GM06990 (cell line): ENCODE measurements around the gene GNAQ.

Source experiments
- DNase-seq: peaks from one replicate; pipeline ENCODE4 v3.0.0-alpha.2; 2011; ENCODE audit not compliant: insufficient read length; ENCODE audit errors: extremely low read depth
- H3K27me3 ChIP-seq: replicated peaks from 2 replicates; pipeline ENCODE4 v1.6.0; 2011; ENCODE audit warnings: low read length; ENCODE audit not compliant: control insufficient read depth, insufficient read depth
- H3K36me3 ChIP-seq: 2 replicates; pipeline ENCODE4 v1.5.1; 2011; ENCODE audit warnings: low read length; ENCODE audit not compliant: control insufficient read depth, insufficient read depth
- H3K4me3 ChIP-seq: replicated peaks from 2 replicates; pipeline ENCODE4 v1.5.1; 2011; ENCODE audit warnings: low read depth, mild to moderate bottlenecking, control low read depth, low read length
- CTCF ChIP-seq: IDR thresholded peaks from 2 replicates; pipeline ENCODE4 v1.5.1; 2011; ENCODE audit warnings: low read length, control low read depth, mild to moderate bottlenecking, inconsistent platforms; ENCODE audit not compliant: insufficient read depth, poor library complexity, severe bottlenecking

Gene GNAQ

DNA sequence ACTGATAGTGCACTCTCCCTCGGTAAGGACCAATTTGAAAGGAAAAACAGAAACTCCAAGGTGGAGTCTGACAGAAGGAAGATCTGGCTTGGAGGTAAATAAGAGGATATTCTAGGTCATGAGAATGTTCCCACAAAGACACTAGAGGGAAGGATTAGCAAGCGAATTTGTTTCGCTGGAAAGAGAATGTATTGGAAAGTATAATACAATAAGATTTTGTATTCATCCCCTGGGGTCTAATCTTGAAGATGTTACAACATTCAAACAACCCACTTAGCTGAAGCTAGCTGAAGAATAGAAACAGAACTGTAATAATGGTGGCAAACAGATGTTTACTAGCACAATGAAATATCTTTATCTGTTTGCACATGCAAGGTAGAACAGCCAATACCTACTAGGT lies 158.7 kb downstream of the GNAQ start:
- Histone ChIP-seq H3K4me3 (no peak overlapping the region), H3K27me3 (no peaks in the 10 kb centered on the region), H3K36me3 (no peaks in the 10 kb centered on the region)
- no peak for TF ChIP-seq CTCF
- DNase-seq = no peak

GRCh38 chr9:77872177-77872576 lies 159.4 kb downstream of the GNAQ start:
- no peak for DNase-seq
- no peaks in the 10 kb centered on the region for H3K36me3 ChIP-seq

GRCh38 chr9:77871483-77871882 lies 160.1 kb downstream of the GNAQ start:
- Histone ChIP-seq H3K36me3 (no peaks in the 10 kb centered on the region), H3K27me3 (no peaks in the 10 kb centered on the region), H3K4me3 (no peak overlapping the region)
- DNase-seq = no peak
- no peak for TF ChIP-seq CTCF

More at GRCh38 chr9:77872177-77872576, 159.4 kb downstream of the GNAQ start:
- Histone ChIP-seq H3K4me3 (no peak overlapping the region), H3K27me3 (no peaks in the 10 kb centered on the region)
- TF ChIP-seq CTCF = no peak

DNA sequence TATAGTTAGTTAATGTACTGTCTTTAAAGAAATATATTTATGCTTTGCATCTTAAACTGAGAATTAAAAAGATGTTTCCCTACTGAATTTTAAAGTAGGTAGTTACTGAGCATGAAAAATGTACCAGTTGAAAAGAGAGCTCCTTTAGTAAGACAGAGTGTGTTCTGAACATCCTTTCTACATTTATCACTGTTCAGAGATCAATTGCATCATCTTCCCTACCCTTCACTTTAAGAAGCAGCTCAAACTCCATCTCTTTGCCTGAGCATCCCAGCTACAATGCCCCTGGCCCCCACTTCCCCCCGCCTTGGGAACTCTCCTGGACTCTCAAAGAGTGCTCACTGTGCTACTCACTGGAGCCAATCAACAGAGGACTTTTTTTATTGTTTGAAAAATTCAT lies 164.7 kb downstream of the GNAQ start:
- Histone ChIP-seq H3K4me3 (no peak overlapping the region), H3K36me3 (no peaks in the 10 kb centered on the region), H3K27me3 (no peaks in the 10 kb centered on the region; the same call in 1 of the 2 replicates)
- TF ChIP-seq CTCF = no peak
- no peak for DNase-seq

DNA sequence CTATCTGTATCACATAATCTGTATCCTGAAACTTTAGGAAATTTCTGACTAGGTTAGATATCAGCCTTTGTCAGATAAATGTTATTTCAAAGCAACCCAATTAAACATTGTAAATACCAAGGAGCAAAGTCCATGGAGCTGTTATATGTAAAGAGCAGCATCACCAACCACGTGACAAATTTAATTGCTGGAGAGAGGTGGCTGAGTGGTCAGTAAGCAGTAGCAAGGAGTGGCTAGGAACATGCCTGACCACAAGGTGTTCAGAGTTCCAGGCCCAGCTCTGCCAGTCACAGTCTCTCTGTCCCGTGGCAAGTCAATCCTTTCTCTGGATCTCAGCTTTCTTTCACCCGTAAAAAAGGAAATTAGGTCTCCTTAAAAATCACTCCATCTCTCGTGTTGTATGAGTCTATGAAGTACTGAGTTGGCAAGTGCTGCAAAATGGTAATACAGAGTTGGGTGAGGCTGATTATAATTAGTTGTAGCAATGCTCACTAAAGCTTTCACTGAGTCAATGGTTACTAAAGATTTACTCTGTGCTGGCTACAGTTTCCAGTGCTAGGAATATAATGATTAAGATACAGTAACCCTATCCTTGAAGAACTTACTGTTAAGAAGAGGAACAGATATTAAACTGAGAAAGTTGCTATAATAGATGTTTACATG lies 166.1 kb downstream of the GNAQ start:
- TF ChIP-seq CTCF = no peak
- H3K4me3 ChIP-seq = no peak overlapping the region
- DNase-seq = no peak
- H3K27me3 ChIP-seq = no peaks in the 10 kb centered on the region; the same call in 1 of the 2 replicates
- no peaks in the 10 kb centered on the region for H3K36me3 ChIP-seq
